HEK293T (cell line): ENCODE results near the gene MYZAP.

Experiments used
- FOXK2 ChIP-seq: fragments of 450-650 bp; IDR thresholded peaks from 2 replicates; pipeline ENCODE4 v1.6.1; 2016; ENCODE audit warnings: mild to moderate bottlenecking
- FOXM1 ChIP-seq: fragments of 450-650 bp; IDR thresholded peaks from 2 replicates; pipeline ENCODE4 v1.6.1; 2017; ENCODE audit warnings: mild to moderate bottlenecking, borderline replicate concordance
- NFRKB ChIP-seq: fragments of 450-650 bp; IDR thresholded peaks from 2 replicates; pipeline ENCODE4 v1.6.1; 2016; ENCODE audit warnings: mild to moderate bottlenecking, moderate library complexity
- SUZ12 ChIP-seq: fragments of 450-650 bp; IDR thresholded peaks from 2 replicates; pipeline ENCODE4 v1.6.1; 2016; ENCODE audit warnings: mild to moderate bottlenecking
- ZNF384 ChIP-seq: fragments of 450-650 bp; IDR thresholded peaks from 2 replicates; pipeline ENCODE4 v1.6.1; 2016

DNA sequence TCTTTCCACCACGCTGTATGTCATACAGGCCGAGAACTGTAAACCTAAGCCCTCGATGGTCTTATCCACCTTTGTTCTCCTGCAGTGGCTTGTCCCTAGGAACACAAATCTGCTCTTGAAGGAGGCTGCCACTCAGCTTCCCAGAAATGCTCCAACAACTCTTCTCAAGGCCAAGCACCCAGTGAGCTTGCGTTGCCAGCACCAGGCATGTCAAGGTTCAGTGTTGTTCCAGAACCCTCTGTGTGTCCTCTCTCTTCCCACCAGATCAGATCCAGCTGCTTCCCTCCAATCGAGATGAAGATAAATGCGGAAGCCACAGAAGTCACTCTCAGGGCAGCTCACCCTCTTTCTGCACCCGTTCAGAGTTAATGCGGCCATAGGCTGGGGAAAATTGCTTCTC is 11.3 kb upstream of the MYZAP start:
- no peak for TF ChIP-seq FOXK2
- TF ChIP-seq ZNF384 = no peak
- TF ChIP-seq NFRKB = no peak
- TF ChIP-seq FOXM1 = no peak
- no peak for TF ChIP-seq SUZ12
